GM23248 (cell line): ENCODE results near the gene MACROD2.

Experiments
- EZH2 ChIP-seq: fragments of 200-600 bp; sonication (generic); IDR thresholded peaks from 2 replicates; pipeline ENCODE4 v1.6.1; 2018; ENCODE audit warnings: antibody characterized with exemption, mild to moderate bottlenecking; ENCODE audit not compliant: insufficient read depth, poor library complexity, severe bottlenecking
- EZH2phosphoT487 ChIP-seq: fragments of 200-600 bp; sonication (generic); IDR thresholded peaks from 2 replicates; pipeline ENCODE4 v1.6.1; 2018; ENCODE audit warnings: antibody characterized with exemption, moderate library complexity, mild to moderate bottlenecking, low read depth; ENCODE audit not compliant: insufficient read depth

DNA sequence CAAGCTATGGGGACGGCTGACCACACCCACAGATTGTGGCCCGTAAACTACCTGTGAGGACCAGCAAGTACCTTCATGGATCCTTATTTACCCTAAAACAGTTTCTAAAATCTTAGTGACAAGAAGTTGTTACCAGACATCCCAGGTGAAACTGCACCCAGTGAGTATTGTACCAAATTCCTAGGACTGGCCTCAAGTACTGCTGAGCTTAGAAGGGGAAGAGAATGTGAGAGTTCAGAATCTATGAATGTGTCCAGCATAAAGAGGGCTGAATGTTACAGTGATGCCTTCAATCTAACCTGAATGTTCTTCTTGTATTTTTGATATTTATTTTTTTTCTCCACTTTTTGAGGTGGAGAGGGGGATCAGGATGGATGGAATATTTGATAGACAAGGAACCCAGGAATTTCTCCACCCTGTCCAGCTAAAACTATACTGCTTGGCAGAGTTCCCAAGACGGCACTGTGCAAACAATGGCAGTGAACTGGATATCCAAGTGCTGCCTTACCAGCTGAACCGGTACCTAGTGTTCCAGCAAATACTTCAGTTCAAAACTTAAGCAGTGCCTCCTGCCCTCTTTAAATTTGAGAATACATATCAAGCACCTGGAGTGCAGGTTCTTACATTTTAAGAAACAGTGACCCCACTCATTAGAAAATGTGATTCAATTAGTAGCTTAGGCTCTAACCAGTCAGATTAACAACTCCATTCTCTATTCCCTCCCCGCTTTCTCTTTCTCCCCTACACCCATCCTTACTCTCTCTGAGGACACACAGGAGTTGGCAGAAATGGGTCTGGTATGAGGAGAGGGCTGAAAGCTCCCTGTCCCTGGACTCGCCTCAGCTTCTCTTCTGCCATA is 769.4 kb downstream of the MACROD2 start:
- TF ChIP-seq EZH2phosphoT487 (no peak), EZH2 (no peak)
